Activated CD8-positive, alpha-beta memory T cell treated with anti-CD3 and anti-CD28 coated beads for 24 hours (primary cell): ENCODE results near the gene PPT2.

Source experiments
- DNase-seq: peaks from one replicate; pipeline ENCODE4 v3.0.0-alpha.2; 2020

Gene PPT2

GRCh38 chr6:32153564-32154513 is at the start of gene PPT2:
PPT2 (plus strand) TSS chr6:32154141; CDS start chr6:32154595, 454 bp downstream.
- DNase-seq, result peak; percentile 93

- no peak for DNase-seq
These were observed 48.5 kb upstream of the PPT2 start for GRCh38 chr6:32105433-32105832.

- DNase-seq, result no peak
These were observed 46.5 kb upstream of the PPT2 start for GRCh38 chr6:32107406-32107805.

GRCh38 chr6:32108094-32108627 is 45.8 kb upstream of the PPT2 start:
- DNase-seq, result peak; percentile 55

GRCh38 chr6:32108727-32109113 is 45.2 kb upstream of the PPT2 start:
- no peak for DNase-seq

- DNase-seq, result peak; percentile 62
These were observed 44.7 kb upstream of the PPT2 start, which contains the start of gene TNXB for GRCh38 chr6:32109114-32109764. TNXB (minus strand) TSS chr6:32109338; CDS start chr6:32098198, 11,140 bp downstream.

GRCh38 chr6:32109765-32110160 is 44.2 kb upstream of the PPT2 start:
- DNase-seq, result no peak

GRCh38 chr6:32110632-32111031 is 43.3 kb upstream of the PPT2 start:
- DNase-seq, result no peak

GRCh38 chr6:32111424-32112066 is 42.4 kb upstream of the PPT2 start:
- DNase-seq, result no peak

GRCh38 chr6:32112431-32112980 is 41.4 kb upstream of the PPT2 start:
- no peak for DNase-seq

GRCh38 chr6:32113386-32114352 is 40.3 kb upstream of the PPT2 start:
- DNase-seq, result no peak

GRCh38 chr6:32114796-32115195 is 39.1 kb upstream of the PPT2 start:
- no peak for DNase-seq

GRCh38 chr6:32115623-32116022 is 38.3 kb upstream of the PPT2 start:
- no peak for DNase-seq

GRCh38 chr6:32116674-32117073 is 37.3 kb upstream of the PPT2 start:
- no peak for DNase-seq

GRCh38 chr6:32117461-32117860 is 36.5 kb upstream of the PPT2 start:
- no peak for DNase-seq

GRCh38 chr6:32118782-32119628 is 34.9 kb upstream of the PPT2 start:
- peak; percentile 83 for DNase-seq

GRCh38 chr6:32120573-32121059 is 33.3 kb upstream of the PPT2 start:
- no peak for DNase-seq

GRCh38 chr6:32123681-32124080 is 30.3 kb upstream of the PPT2 start:
- DNase-seq, result no peak

GRCh38 chr6:32126880-32127279 is 27.1 kb upstream of the PPT2 start:
- DNase-seq, result no peak

GRCh38 chr6:32127409-32127716 is 26.6 kb upstream of the PPT2 start:
- peak; percentile 56 for DNase-seq
